GM21619 (cell line): ENCODE measurements around the gene FAM72B.
"Not testable (repeated sequence)": the region's sequence is repeated elsewhere in the genome, so short reads cannot be mapped to it uniquely, and the experiment has no call there.

Source experiments
- ATAC-seq: cut with Tn5 transposase; IDR thresholded peaks from one replicate; pipeline ENCODE4 v1.9.1; 2021; ENCODE audit not compliant: unreplicated experiment

Gene FAM72B

DNA sequence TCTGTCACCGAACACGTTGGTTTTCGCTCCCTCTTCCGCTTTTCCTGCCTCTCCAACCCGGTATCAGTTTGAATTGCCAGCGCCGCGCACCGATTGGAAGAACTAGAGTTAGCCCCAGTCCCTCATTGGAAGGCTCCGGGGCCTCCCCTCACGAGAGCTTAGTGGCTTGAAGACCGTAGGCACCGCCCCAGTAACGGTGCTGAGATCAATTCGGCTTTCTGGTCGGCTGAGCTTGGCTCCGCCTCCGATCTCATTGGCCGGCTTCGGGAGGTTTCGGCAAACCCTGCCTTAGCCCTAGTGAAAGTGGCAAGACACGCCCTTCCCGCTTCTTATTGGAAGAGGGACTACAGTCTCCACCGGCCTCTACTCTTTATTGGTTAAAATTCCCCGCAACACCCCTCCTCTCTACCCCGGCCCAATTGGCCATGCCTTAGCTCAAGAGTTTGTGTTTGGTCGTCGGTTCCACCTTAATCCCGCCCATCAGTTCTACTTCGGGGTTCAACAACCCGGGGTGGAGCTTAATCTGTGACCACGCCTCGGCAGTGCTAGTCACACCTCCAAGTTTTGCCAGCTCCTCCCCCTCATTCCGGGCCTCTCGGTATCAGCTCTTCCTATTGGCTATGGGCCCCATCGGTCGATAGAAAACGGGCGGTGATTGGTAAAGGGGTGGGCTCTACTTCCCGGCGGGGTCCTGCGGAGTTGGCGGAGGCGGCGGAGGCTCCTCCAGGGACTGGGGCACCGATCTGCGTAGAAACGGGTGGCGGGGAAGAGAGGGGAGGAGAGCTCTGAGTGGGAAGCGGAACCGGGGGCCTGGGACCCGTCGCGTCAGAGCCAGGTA lies at the start of gene FAM72B, which contains the start of gene SRGAP2C:
Gene FAM72B, minus strand, starts transcription at position 51 of the 838 bp plus-strand sequence. CDS start 851 bp downstream, outside the sequence.
Gene SRGAP2C, plus strand, starts transcription at position 686 of the 838 bp plus-strand sequence. CDS start 2,472 bp downstream, outside the sequence.
- peak; percentile 82 for ATAC-seq

- ATAC-seq: peak; percentile 77
Observed at GRCh38 chr1:121232445-121233125, 48.4 kb upstream of the FAM72B start.

GRCh38 chr1:121230636-121231035 lies 46.5 kb upstream of the FAM72B start:
- ATAC-seq: not testable (repeated sequence)

DNA sequence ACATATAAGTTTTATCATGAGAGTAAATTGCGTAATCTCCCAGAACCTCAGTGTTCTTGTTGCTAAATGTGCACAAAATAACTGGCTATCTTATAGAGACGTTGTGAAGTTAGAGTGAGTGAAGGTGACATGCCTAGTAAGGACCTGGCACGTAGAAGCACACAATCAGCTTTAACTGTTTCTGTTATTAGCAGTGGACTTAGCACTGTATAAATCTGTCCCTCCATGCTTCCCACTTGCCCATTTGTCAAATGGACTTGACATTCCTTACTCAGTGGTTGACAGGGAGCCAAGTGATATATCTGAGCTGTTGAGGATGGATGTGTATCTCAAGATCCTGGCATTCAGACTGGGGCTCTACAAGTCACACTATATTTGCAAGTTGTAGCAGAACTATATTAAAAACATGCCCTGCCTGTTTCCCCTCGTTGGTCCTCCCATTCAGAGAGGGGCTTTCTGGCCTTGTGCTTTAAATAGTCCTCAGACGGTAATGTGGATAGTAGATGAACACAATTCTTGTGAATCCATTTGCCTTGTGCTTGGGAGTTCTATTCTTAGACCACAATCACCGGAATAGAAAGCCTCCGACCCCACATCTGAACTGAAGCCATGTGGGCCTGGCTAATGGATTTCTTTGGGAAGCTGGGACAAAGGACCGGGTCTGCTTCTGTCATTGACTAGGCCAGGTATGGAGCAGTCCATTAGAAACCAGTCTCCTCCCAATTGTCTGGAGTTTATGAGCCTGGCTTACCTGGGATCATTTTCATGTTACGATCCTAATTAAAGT lies 43.6 kb upstream of the FAM72B start:
- not testable (repeated sequence) for ATAC-seq

DNA sequence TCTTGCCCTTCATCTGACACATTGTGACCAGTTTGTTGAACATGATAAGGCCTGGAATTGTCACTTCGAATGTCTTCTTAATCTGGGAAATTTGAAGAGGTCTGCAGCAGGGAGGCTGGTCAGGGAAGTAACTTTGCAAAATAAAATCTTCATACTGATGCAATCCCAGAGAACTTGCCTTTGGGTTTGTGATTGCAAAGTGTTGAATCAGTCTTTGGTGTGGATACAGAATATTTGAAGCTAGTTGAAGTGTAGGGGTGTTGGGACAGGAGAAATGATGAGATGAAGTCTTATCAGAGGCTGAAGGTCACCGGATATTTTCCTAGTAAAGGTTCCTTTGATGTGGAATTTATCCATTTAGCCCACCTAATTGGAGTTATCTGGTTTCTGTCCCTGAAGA lies 42.8 kb upstream of the FAM72B start:
- not testable (repeated sequence) for ATAC-seq

GRCh38 chr1:121226295-121226904 lies 42.3 kb upstream of the FAM72B start:
- not testable (repeated sequence) for ATAC-seq

- peak; percentile 99 for ATAC-seq
Observed at GRCh38 chr1:121224714-121225113, 40.6 kb upstream of the FAM72B start.

DNA sequence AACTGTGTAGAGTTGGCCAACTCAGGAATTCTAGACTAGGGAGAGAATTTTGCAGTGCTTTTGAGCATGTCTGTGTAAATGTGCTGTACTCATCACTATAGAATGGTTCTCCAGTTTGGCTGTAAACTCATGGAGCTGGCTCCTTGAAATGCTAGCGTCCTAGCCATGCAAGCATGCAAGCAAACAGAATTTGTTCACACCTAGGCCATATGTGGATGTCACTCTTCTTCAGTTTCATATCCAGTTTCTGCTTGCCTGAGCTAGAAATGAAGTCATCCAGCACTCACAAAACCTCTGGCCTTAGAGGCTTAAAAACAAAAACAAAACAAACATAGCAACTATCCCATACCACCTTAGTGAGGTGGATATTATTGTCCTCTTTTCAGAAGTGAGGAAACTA lies 37.6 kb upstream of the FAM72B start:
- ATAC-seq: not testable (repeated sequence)

DNA sequence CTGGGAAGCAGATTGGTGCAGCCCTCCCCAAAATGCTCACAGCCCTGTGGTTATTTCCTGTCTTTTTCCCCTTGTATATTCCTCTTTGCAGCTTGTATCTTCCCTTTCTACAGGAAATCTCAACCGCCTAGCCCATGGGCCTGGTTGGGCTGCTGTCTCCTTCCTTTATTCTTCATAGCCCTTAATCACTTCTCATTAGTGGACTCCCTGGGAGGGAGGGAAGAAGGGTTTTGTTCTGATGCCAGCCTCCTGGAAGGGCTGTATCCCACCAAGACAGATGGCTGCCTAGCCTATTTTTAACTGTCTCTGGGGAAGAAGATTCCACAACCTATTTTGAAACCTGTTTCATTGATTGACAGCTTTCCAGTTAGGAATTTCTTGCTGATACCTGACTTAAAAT lies 32.5 kb upstream of the FAM72B start:
- ATAC-seq: not testable (repeated sequence)

GRCh38 chr1:121215699-121216417 lies 31.7 kb upstream of the FAM72B start:
- ATAC-seq: not testable (repeated sequence)

DNA sequence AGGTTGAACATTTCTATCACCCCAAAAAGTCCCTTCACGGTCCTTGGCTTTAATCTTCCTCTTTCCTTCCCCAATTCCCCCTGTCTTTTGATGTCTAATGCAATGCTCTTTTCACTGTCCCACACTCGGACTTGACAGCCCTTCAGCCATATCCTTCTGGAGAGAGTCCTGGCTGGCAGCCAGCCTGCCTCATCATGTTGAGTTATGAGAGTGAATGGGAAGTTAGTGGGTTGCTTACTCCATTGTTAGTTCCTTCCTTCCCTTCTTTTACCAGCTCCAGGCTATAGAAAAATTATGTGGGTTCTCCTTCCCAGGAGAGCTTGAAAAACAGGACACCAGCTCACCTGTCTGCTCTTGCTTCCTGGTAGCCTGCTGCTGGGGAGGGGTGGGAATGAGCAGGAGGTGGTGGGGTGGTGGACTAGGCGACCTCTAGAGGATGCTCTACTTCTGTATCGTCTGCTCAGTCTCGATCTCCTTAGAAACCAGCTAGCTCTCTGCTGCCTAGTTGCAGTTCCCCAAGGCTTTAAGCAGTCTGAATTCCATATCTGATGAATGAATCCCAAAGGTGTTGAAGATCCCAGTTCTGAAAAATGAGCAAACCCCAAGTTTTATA lies 30.5 kb upstream of the FAM72B start:
- not testable (repeated sequence) for ATAC-seq

GRCh38 chr1:121213491-121213890 lies 29.4 kb upstream of the FAM72B start:
- not testable (repeated sequence) for ATAC-seq

DNA sequence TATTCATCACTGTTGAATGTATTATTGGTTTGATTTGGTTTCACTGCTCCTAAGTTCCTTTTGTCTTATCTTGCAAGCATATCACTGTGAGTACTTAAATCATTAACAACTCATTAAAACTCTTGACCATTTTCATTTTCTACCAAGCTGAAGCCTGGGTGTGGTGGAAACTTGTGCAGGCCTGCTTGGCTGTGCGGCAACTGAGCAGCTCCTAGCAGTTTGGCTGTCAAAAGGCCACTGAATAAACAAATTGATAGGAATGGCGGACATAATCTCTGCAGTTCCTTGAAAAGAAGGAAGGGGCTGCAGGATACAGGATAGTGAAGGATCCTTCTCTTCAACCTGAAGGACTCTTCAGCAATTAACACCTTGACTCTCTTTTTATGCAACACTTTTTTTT lies 26.6 kb upstream of the FAM72B start:
- not testable (repeated sequence) for ATAC-seq

- ATAC-seq: not testable (repeated sequence)
Observed at GRCh38 chr1:121208375-121208774, 24.2 kb upstream of the FAM72B start.

- not testable (repeated sequence) for ATAC-seq
Observed at GRCh38 chr1:121207328-121207727, 23.2 kb upstream of the FAM72B start.

DNA sequence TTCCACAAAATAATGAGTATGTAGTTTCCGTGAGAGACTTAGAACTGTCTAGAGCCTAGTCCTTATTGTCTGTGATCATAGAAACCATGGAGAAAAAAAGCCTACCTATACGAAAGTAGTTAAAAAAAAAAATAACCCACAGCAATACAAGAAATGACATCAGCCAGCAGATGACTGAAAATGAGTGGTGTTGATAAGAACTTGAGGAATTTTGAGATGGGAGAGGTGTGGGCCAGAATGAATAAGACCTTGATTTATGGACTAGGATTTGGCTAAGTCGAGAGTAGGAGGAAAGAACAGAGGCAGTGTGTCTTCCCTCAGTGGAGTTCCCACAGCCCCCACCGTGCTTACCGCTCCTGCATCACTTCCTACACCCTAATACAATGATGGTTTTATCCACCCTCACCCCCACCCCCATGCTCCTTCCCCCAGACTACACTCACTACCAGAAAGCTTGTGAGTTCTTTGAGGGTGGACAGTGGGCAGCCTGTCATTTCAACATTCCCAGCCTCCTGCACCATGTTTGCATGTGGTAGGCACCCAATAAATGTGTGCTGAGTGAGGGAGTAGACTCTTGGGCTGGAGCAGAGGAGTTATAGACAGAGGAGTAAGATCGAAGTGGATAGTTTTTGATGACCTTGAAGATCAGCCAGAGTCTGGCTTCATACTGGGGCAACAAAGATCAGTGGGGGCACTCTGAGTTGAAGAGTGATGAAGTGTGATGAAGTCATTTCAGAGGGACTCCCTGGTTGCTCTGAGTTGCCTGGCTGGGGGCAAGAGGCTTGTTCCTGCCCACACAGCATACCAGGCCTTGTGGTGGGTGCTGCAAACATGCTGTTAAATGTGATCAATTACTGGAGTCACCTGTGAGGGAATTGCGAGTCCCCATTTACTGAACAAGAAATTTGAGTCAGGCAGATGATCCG lies 21.9 kb upstream of the FAM72B start:
- not testable (repeated sequence) for ATAC-seq

- ATAC-seq: not testable (repeated sequence)
Observed at GRCh38 chr1:121202986-121203385, 18.8 kb upstream of the FAM72B start.
